ENCODE measurements around the gene TOP2A.
"Not testable (repeated sequence)": the region's sequence is repeated elsewhere in the genome, so short reads cannot be mapped to it uniquely, and the experiment has no call there.

Gene TOP2A

DNA sequence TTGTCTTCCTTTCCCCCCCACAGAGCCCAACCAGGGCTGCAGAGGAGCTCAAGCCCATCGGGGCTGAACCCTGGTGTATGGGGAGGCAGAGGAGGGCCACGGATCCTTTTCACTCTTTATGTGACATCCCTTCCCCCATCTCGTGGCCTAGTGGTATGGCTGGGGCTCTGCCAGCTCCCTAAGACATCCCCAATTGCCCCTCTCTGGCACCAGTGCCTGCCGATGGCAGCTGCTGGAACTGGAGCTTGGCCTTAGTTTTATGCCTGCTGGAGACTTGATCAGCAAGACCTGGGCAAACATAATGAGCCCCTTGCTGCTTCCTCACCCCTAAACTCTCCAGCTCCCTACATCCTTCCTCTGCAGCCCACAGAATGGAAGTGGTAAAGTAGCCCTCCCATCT lies 8.0 kb upstream of the TOP2A start:
- no peak for DNase-seq

DNA sequence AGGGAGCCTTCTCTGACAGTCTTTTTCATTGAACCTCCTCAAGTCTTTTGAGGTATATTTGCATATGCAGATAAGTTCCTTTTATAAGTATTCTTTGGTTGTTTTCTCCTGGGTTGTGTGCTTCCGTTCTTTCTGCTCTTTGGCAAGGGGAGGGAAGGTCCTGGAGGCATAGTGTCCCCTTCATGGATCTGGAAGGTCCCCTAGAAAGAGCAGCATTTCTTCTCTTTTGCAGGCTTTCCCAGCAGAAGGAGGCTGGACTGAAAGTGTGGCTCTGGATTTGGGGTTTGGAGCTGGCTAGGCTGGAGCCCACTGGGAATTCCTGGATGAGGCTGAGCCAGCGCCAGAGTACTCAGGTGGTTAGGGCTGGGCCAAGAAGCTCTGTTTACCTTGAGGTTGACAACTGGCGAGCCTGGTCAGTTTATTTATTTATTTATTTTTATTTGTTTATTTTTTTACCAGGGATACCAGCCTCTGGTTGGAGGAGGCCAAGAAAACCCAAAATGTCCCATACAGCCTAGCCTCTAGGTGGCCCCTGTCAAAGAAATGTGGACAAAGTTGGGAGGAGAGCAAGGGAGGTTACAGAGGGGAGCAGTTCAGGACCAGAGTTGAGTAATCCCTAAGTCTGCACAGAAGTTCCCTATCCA lies 5.4 kb upstream of the TOP2A start:
- no peak for DNase-seq

DNA sequence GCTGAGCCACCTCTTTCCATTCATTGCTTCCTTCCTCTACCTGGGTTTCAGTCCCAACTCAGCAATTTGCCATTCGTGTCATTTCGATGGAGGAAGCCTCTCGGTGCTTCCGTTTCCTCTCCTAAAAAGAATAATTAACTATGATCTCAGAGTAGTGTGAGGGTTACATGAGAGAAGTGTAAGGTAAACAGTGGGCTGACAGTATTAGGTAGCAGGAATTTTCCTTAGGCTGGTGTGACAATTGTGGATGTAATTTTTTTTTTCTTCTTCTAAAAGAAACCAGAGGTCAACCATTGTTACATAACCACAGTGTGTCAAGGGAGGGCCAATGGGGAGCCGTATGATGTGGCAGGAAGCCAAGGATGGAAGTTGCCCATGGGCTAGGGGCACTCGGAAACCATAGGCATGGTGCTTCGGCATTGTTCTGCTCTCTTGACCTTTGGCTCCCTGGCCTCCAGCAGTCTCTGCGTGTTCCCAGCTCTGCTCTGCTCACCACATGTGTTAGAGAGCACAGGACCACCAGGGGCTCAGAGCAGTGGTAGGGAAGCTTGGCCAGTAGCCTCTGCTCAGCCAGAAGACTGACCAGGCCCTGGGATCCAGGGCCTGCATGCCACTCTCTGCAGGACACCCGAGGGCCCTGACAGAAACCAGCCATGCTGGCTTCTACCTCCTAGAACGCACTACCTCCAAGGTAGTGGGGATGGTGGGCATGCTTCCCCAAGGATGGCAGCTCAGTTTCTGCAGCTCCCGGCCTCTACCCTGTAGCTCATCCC lies 2.0 kb upstream of the TOP2A start:
- peak; percentile 30 for DNase-seq

- DNase-seq: no peak
Observed at GRCh38 chr17:40418428-40418706, 671 bp upstream of the TOP2A start.

- DNase-seq: peak; percentile 58
Observed at GRCh38 chr17:40417258-40417608, 463 bp downstream of the TOP2A start.

DNA sequence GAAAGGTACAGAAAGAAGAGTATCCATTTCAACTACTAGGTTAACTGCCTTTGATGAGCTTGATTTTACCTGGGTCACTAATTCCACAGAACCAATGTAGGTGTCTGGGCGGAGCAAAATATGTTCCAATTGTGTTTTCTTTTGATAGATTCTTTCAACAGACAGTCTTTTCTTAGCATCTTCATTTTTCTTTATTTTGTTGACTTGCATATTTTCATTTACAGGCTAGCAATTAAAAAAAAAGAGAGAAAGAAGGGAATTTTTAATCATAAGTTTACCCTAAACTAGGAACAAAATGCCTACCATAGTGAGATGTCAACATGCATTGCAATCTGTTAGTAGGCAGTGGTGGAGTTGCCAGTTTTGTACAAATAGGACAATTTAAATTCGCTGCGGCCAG lies 1.0 kb downstream of the TOP2A start:
- no peak for DNase-seq

GRCh38 chr17:40415390-40415789 lies 2.3 kb downstream of the TOP2A start:
- DNase-seq: peak; percentile 28

GRCh38 chr17:40414312-40414711 lies 3.4 kb downstream of the TOP2A start:
- DNase-seq: not testable (repeated sequence)

GRCh38 chr17:40412880-40413279 lies 4.8 kb downstream of the TOP2A start:
- DNase-seq: no peak

DNA sequence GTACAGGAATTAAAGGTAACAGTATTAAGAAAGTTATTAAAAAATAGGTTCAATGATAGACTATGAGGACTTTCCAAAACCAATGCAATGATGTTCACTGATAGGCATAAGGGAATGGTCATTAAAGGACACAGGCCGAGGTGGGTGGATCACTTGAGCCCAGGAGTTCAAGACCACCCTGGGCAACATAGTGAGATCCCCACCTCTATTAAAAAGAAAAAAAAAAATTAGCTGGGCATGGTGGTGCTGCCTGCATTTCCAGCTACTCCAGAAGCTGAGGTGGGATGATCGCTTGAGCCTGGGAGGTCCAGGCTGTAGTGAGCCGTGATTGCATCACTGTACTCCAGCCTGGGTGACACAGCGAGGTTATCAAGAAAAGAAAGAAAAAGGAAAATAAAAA lies 5.9 kb downstream of the TOP2A start:
- no peak for DNase-seq

DNA sequence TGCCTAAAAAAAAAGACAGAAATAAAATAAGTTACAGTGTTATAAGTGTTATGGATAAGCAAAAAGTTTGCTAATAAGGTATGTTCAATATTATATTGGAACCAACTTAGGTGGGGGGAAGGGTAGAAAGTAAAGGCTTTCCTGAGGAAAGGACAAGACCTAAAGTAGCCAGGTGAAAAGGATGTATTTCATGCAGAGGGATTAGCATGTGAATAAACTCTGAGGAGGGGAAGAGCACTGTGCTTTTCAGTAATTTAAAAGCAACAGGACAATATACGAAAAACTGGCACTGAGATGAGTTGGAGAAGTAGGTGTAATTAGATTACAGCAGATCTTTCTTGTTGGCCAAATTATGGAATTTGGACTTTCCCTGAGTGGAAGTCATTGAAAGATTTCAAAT lies 7.6 kb downstream of the TOP2A start:
- DNase-seq: no peak

DNA sequence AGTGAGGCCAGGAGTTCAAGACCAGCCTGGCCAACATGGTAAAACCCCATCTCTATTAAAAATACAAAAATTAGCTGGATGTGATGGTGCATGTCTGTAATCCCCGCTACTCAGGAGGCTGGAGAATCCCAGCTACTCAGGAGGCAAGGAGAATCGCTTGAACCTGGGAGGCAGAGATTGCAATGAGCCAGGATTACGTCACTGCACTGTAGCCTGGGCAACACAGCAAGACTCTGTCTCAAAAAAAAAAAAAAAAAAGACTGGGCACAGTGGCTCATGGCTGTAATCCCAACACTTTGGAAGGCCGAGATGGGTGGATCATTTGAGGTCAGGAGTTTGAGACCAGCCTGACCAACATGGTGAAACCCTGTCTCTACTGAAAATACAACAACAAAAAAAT lies 8.2 kb downstream of the TOP2A start:
- DNase-seq: not testable (repeated sequence)

DNA sequence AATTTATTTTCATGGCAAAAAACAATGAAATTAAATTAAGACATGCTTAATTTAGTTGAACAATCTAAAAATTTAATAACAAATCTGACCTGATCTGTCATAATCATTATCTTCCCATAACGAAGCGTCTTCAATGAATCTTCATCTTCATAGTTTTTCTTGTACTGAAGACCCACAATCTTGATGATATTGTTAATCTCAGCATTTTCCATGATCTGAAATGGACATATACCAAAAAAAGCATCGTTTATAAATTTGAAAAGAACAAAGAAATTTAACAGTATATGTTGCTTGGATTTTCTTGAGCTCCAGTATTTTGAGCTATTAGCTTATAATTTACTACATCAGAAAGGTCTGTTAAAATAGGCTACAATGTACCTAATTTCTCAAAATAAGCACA lies 10.2 kb downstream of the TOP2A start:
- DNase-seq: no peak

GRCh38 chr17:40404003-40404402 lies 13.7 kb downstream of the TOP2A start:
- DNase-seq: no peak

DNA sequence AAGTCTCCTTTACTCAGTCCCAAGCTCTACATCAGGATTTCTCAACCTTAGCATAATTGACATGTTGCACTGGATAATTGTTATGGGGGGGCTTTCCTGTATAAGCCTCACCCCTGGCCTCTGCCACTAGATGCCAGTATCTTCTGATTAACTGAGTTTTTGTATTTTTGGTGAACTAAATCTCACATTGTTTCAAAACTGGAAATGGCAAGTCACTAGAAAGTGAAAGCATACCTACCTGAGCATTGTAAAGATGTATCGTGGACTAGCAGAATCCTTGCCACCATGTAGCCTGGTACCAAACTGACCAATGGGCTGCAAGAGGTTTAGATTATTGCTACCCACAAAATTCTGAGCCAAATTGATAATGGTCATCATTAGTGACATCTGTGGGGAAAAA lies 15.0 kb downstream of the TOP2A start:
- no peak for DNase-seq

GRCh38 chr17:40399185-40399584 lies 18.5 kb downstream of the TOP2A start:
- peak; percentile 54 for DNase-seq

DNA sequence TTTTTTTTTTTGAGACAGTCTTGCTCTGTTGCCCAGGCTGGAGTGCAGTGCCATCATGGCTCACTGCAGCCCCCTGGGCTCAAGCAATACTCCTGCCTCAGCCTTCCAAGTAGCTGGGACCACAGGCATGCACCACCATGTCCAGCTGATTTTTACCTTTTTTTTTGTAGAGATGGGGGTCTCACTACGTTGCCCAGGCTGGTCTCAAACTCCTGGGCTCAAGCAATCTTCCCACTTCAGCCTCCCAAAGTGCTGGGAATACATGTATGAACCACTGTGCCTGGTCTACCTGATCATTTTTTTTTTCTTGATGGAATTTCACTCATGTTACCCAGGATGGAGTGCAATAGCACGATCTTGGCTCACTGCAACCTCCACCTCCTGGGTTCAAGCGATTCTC lies 31.1 kb downstream of the TOP2A start:
- not testable (repeated sequence) for DNase-seq

GRCh38 chr17:40382251-40382650 lies 35.4 kb downstream of the TOP2A start:
- no peak for DNase-seq

DNA sequence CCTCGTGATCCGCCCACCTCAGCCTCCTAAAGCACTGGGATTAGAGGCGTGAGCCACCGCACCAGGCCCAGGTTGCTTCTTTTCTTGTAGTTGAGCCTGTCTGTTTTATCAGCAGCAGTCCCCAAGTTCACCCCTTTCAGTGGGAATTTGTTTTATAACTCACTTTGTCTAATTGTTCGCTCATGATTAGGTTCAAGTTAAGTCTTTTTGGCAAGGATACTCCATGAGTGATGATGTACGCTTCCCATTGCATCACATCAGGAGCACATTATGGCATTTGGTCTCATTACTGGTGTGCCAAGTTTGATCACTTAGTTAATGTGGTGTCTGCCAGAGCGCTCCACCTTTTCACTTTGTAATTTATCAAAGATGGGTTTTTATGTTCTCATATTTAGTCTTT lies 38.7 kb downstream of the TOP2A start:
- no peak for DNase-seq

GRCh38 chr17:40377832-40378231 lies 39.9 kb downstream of the TOP2A start:
- no peak for DNase-seq

DNA sequence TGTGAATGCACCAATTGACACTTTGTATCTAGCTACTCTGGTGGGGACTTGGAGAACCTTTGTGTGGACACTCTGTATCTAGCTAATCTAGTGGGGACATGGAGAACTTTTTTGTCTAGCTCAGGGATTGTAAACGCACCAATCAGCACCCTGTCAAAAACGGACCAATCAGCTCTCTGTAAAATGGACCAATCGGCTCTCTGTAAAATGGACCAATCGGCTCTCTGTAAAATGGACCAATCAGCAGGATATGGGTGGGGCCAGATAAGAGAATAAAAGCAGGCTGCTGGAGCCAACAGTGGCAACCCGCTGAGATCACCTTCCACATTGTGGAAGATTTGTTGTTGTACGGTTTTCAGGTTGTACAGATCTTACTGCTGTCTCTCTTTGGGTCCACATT lies 41.2 kb downstream of the TOP2A start:
- not testable (repeated sequence) for DNase-seq

DNA sequence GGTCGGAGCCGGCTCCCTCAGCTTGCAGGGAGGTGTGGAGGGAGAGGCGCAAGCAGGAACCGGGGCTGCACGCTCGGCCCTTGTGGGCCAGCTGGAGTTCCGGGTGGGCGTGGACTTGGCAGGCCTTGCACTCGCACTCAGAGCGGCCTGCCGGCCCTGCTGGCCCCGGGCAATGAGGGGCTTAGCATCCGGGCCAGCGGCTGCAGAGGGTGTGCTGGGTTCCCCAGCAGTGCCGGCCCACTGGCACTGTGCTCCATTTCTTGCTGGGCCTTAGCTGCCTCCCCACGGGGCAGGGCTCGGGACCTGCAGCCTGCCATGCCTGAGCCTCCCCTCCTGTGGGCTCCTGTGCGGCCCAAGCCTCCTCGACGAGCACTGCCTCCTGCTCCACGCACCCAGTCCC lies 41.9 kb downstream of the TOP2A start:
- DNase-seq: not testable (repeated sequence)

DNA sequence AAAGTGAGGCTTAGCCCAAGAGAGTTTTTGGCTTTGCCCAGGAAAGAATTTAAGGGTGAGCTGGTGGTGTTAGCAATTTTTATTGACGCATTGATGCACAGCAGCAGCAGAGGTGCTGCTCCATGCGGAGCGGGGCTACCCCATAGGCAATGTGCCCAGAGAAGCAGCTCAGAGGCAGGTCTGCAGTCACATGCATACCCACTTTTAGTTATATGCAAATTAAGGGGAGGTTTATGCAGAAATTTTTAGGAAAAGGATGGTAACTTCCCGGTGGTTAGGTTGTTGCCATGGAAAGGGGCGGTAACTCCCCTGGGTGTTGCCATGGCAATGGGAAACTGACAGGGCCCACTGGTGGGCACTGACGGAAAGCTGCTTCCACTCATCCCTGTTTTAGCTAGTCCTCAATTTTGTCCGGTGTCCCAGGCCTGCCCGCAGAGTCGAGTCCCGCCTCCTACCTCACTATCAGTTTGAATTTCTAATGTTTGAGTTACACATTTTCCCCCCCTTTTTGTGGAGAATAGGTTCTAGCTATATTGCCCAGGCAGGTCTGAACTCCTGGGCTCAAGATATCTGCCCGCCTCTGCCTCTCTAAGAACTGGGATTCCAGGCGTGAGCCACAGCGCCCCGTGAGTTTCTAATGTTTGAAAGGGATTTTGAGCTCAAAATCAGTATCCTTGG lies 42.7 kb downstream of the TOP2A start:
- no peak for DNase-seq

GRCh38 chr17:40373999-40374398 lies 43.7 kb downstream of the TOP2A start:
- DNase-seq: no peak

DNA sequence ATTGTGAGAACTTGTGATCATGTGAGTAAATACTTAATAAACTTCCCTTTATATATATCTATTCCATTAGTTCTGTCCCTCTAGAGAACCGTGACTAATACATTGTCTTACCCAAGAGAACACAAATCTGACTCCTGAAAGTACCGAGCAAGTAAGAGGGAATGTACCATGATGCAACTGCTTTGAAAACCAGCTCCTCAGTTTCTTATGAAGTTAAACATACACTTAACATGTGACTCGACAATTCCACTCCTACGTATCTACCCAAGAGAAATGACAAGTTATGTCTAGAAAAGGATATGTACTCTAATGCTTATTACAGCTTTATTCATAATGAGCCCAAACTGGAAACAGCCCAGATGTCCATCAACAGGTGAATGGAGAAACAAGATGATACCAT lies 44.4 kb downstream of the TOP2A start:
- DNase-seq: no peak
